ENCODE data around the gene HOGA1. TPM values are rescaled to one million over a fixed set of nuclear protein-coding genes. Genes with fewer than 3 reads are reported as not detected.
A peak's percentile ranks its signal among the peaks of the same experiment; 100 is the strongest.

HOGA1 gene
- total and polyA plus RNA-seq, 5 experiments from 2014 or later = not detected

- POLR2A ChIA-PET = no interaction called here
- ATAC-seq (no peak), DNase-seq (no peak)
- Mint-ChIP-seq H3K9me3 (no peaks in the 10 kb centered on the region), H3K4me1 (peaks cover 0 to 3% (median 0%) of the 10 kb centered on the region in 4 donors), H3K4me3 (no peak overlapping the region), H3K27me3 (no peaks in the 10 kb centered on the region), H3K36me3 (peaks cover 0 to 7% (median 0%) of the 10 kb centered on the region in 3 donors), H3K27ac (no peak overlapping the region)
These were observed 20.9 kb upstream of the HOGA1 start for GRCh38 chr10:97563337-97563736.

DNA sequence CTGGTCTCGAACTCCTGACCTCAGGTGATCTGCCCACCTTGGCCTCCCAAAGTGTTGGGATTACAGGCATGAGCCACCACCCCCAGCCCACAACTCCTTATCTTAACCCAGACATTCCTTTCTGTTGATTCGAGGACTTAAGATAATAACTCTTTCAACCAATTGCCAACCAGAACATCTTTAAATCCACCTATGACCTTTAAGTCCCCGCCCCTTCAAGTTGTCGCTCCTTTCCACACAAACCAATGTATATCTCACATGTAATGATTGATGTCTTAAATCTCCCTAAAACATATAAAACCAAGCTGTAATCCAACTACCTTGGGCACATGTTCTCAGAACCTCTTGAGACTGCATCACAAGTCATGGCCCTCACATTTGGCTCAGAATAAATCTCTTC lies 19.4 kb upstream of the HOGA1 start:
- Mint-ChIP-seq H3K4me3 (no peak overlapping the region), H3K27me3 (no peaks in the 10 kb centered on the region), H3K9me3 (no peaks in the 10 kb centered on the region), H3K4me1 (peaks cover 0 to 3% (median 0%) of the 10 kb centered on the region in 4 donors), H3K36me3 (peaks cover 0 to 7% (median 2%) of the 10 kb centered on the region in 3 donors), H3K27ac (no peak overlapping the region)
- DNase-seq (no peak), ATAC-seq (no peak)
- POLR2A ChIA-PET = no interaction called here

- Mint-ChIP-seq H3K4me3 (no peak overlapping the region), H3K27me3 (no peaks in the 10 kb centered on the region), H3K9me3 (no peaks in the 10 kb centered on the region), H3K27ac (no peak overlapping the region), H3K4me1 (peaks cover 0 to 3% (median 0%) of the 10 kb centered on the region in 4 donors), H3K36me3 (peaks cover 0 to 4% (median 4%) of the 10 kb centered on the region in 3 donors)
- ATAC-seq (no peak), DNase-seq (no peak)
- POLR2A ChIA-PET = no interaction called here
These were observed 17.7 kb upstream of the HOGA1 start for GRCh38 chr10:97566336-97566996.

DNA sequence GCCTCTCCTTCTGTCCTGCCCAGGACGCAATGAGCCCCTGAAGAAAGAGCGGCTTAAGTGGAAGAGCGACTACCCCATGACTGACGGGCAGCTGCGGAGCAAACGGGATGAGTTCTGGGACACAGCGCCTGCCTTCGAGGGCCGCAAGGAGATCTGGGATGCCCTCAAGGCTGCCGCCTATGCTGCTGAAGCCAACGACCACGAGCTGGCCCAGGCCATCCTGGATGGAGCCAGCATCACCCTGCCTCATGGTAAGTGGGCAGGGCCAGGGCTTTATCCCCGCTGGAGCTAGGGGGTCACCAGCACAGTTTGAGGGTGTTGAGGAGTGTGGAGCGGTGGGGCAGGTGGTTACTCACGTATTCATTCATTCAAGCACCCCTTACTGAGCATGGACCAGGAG lies 16.3 kb upstream of the HOGA1 start:
- Mint-ChIP-seq H3K36me3 (peaks cover 0 to 4% (median 0%) of the 10 kb centered on the region in 3 donors), H3K9me3 (no peaks in the 10 kb centered on the region)

DNA sequence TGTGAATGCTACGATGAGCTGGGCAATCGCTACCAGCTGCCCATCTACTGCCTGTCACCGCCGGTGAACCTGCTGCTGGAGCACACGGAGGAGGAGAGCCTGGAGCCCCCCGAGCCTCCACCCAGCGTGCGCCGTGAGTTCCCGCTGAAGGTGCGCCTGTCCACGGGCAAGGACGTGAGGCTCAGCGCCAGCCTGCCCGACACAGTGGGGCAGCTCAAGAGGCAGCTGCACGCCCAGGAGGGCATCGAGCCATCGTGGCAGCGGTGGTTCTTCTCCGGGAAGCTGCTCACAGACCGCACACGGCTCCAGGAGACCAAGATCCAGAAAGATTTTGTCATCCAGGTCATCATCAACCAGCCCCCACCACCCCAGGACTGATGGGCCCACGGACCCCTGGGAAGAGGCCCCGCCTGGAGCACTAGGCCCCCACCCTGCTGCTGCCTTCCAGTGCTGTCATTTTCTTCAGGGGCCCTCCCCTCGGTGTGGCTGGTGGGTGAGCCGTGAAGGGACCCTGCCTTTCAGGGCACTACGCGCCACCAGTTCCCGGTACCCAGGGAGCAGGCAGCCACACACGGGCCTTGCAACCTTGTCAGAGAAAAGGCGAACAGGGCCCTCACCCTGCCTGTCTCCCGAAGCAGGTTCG lies 13.9 kb upstream of the HOGA1 start:
- peaks cover 0 to 4% (median 0%) of the 10 kb centered on the region in 3 donors for H3K36me3 Mint-ChIP-seq
- DNase-seq = no peak
- POLR2A ChIA-PET = no interaction called here
- no peaks in the 10 kb centered on the region for H3K9me3 Mint-ChIP-seq
- ATAC-seq = no peak
- H3K4me3 Mint-ChIP-seq = no peak overlapping the region
- no peaks in the 10 kb centered on the region for H3K4me1 Mint-ChIP-seq
- no peak overlapping the region for H3K27ac Mint-ChIP-seq
- H3K27me3 Mint-ChIP-seq = no peaks in the 10 kb centered on the region

More for the DNA sequence above, 16.3 kb upstream of the HOGA1 start:
- H3K4me3 Mint-ChIP-seq = no peak overlapping the region
- peaks cover 0 to under 1% (median 0%) of the 10 kb centered on the region in 4 donors for H3K4me1 Mint-ChIP-seq
- H3K27ac Mint-ChIP-seq = no peak overlapping the region
- ATAC-seq (no peak), DNase-seq (no peak)
- H3K27me3 Mint-ChIP-seq = no peaks in the 10 kb centered on the region
- POLR2A ChIA-PET = no interaction called here

GRCh38 chr10:97570789-97571471 lies 13.3 kb upstream of the HOGA1 start:
- POLR2A ChIA-PET = no interaction called here
- Mint-ChIP-seq H3K9me3 (no peaks in the 10 kb centered on the region), H3K36me3 (peaks cover 0 to 4% (median 0%) of the 10 kb centered on the region in 3 donors), H3K4me3 (no peak overlapping the region), H3K27ac (no peak overlapping the region), H3K4me1 (peaks cover 0 to under 1% (median 0%) of the 10 kb centered on the region in 4 donors), H3K27me3 (no peaks in the 10 kb centered on the region)
- ATAC-seq (no peak), DNase-seq (no peak)

DNA sequence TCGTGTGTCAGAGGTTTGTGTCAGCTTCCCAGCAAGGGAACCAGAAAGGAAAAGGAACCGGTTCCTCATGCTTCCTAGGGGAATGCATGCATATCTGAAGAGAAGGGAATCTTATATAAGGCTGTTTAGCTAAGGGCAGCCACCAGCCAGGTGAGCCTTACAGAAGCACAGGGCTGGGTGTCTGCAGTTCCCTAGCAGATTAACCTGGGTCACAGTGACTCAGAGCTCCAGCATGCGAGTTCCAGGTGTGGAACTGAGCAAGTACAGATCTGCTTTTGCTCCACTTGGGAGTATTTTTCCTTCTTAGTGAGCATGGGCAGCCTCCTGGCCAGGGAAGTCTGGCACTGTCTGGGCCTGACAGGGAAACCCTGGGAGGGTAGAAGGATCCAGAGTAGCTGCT lies 12.6 kb upstream of the HOGA1 start:
- peaks cover 0 to 4% (median 0%) of the 10 kb centered on the region in 3 donors for H3K36me3 Mint-ChIP-seq
- H3K9me3 Mint-ChIP-seq = no peaks in the 10 kb centered on the region
- no peak overlapping the region for H3K4me3 Mint-ChIP-seq
- peaks cover 0 to 2% (median 0%) of the 10 kb centered on the region in 4 donors for H3K4me1 Mint-ChIP-seq
- DNase-seq (no peak), ATAC-seq (no peak)
- POLR2A ChIA-PET = interaction anchor here (0.9 kb wide), 1 partner anchor 152 kb away, joined by 3 read pairs; no protein-coding TSS in a partner anchor
- no peaks in the 10 kb centered on the region for H3K27me3 Mint-ChIP-seq
- H3K27ac Mint-ChIP-seq = no peak overlapping the region

DNA sequence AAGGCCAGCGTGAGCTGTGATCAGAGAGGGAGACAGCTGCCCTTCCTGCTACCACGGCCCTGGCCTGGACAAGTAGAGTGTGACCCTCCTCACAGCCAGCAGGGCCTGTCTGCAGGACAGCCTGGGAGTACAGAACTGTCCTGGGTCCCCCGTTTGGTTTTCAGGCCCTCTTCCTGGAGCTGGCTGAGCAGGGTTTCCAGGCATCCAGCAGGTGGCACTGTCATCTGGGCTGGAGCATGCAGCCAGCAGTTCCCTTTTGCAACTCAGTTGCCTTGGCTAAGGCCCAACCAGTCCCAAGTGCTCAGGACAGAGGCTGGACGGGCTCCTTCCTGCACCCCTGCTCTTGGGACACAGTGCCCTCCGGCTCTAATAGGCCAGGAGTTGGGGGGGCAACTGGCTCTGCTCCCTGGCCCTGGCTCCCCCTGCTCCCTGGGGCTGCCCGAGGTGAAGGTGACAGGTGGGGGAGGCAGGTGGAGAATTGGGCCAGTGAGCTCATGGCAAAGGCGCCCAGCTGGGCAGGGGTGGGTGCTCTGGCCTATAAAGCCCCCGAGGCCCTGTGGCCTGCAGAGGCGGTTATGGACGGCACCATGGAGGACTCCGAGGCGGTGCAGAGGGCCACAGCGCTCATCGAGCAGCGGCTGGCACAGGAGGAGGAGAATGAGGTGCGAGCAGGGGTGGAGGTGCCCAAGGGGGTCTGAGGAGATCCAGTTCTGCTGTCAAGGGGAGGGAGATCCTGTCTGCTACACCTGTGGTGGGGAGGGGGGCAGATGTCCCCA lies 11.8 kb upstream of the HOGA1 start, which contains the start of gene ANKRD2:
Gene ANKRD2, plus strand, starts transcription at position 566 of the 776 bp plus-strand sequence. Its CDS starts 10 bp downstream, at position 576.
- POLR2A ChIA-PET = interaction anchor here (0.9 kb wide), 1 partner anchor 151 kb away, joined by 3 read pairs; no protein-coding TSS in a partner anchor
- H3K27ac Mint-ChIP-seq = no peak within 1 kb of the TSS
- no peaks in the 10 kb centered on the region for H3K27me3 Mint-ChIP-seq
- H3K9me3 Mint-ChIP-seq = no peaks in the 10 kb centered on the region
- H3K4me3 Mint-ChIP-seq = no peak within 1 kb of the TSS
- DNase-seq (peak in 9 of 10 donors; percentile 9 to 71 (median 35)), ATAC-seq (peak; percentile 66 to 72)
- H3K36me3 Mint-ChIP-seq = peaks cover 0 to 4% (median 0%) of the 10 kb centered on the region in 3 donors
- H3K4me1 Mint-ChIP-seq = peaks cover 0 to 2% (median 0%) of the 10 kb centered on the region in 4 donors

DNA sequence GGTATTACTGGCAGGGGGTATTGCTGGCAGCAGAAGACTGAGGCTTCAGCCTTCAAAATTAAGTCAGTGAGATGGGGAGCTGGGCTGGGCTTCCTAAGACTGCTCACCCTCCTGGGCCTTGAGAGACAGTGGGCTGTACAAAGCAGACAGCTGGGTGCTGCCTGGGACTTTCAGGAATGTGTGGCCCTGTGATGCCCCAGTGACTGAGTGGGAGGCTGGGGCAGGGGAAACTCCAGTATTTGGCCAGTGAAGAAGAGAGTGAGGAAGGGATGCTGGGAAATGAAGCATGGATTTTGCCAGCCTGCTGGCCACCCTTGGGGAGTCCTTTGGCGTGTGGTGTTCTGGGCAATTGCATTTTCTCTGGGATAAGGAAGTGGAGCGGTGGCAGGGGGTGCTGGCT lies 11.2 kb upstream of the HOGA1 start:
- DNase-seq (no peak), ATAC-seq (no peak)
- H3K4me3 Mint-ChIP-seq = no peak overlapping the region
- H3K9me3 Mint-ChIP-seq = no peaks in the 10 kb centered on the region
- no peak overlapping the region for H3K27ac Mint-ChIP-seq
- H3K36me3 Mint-ChIP-seq = peaks cover 0 to 4% (median 0%) of the 10 kb centered on the region in 3 donors
- POLR2A ChIA-PET = no interaction called here
- H3K4me1 Mint-ChIP-seq = peaks cover 0 to 2% (median 0%) of the 10 kb centered on the region in 4 donors
- H3K27me3 Mint-ChIP-seq = no peaks in the 10 kb centered on the region

GRCh38 chr10:97573672-97574071 lies 10.5 kb upstream of the HOGA1 start:
- no peak for DNase-seq
- H3K27ac Mint-ChIP-seq = no peak overlapping the region

GRCh38 chr10:97574374-97575126 lies 9.6 kb upstream of the HOGA1 start:
- Mint-ChIP-seq H3K27me3 (peaks cover 0 to 6% (median 0%) of the 10 kb centered on the region in 5 donors), H3K36me3 (peaks cover 0 to 4% (median 0%) of the 10 kb centered on the region in 3 donors), H3K4me1 (peaks cover 0 to 2% (median 0%) of the 10 kb centered on the region in 4 donors), H3K9me3 (no peaks in the 10 kb centered on the region), H3K4me3 (no peak overlapping the region), H3K27ac (peak overlapping the region in 4 of 10 donors; percentile 17 to 84 (median 46))
- DNase-seq (no peak), ATAC-seq (no peak)
- POLR2A ChIA-PET = no interaction called here

More at GRCh38 chr10:97573672-97574071, 10.5 kb upstream of the HOGA1 start:
- Mint-ChIP-seq H3K4me1 (peaks cover 0 to 2% (median 0%) of the 10 kb centered on the region in 4 donors), H3K27me3 (peaks cover 0 to 4% (median 0%) of the 10 kb centered on the region in 5 donors), H3K4me3 (no peak overlapping the region), H3K9me3 (no peaks in the 10 kb centered on the region), H3K36me3 (peaks cover 0 to 4% (median 0%) of the 10 kb centered on the region in 3 donors)
- POLR2A ChIA-PET = no interaction called here
- ATAC-seq = no peak
